SU-DHL-6 (cell line): ENCODE measurements around the gene ARHGEF17.

Source experiments
- H2AFZ ChIP-seq: fragments of 200-600 bp; sonication (generic); 2 replicates; pipeline ENCODE4 v1.6.1; 2014; ENCODE audit warnings: low read depth, mild to moderate bottlenecking, moderate library complexity, mixed read lengths, antibody characterized with exemption, low read length; ENCODE audit not compliant: severe bottlenecking
- H3F3A ChIP-seq: fragments of 200-600 bp; shearing (Covaris generic); 2 replicates; pipeline ENCODE4 v1.6.0; 2016; ENCODE audit warnings: antibody characterized with exemption, mild to moderate bottlenecking; ENCODE audit not compliant: insufficient read depth
- H3K27ac ChIP-seq: fragments of 200-600 bp; sonication (generic); 2 replicates; pipeline ENCODE4 v1.5.1; 2016; ENCODE audit warnings: low read depth, mild to moderate bottlenecking, low read length, moderate library complexity, mixed read lengths
- H3K27me3 ChIP-seq: fragments of 200-600 bp; sonication (generic), shearing (Covaris generic); 2 replicates; pipeline ENCODE4 v1.6.0; 2014; ENCODE audit warnings: mild to moderate bottlenecking, low read length
- H3K36me3 ChIP-seq: fragments of 200-600 bp; sonication (generic); 2 replicates; pipeline ENCODE4 v1.6.1; 2014; ENCODE audit warnings: mild to moderate bottlenecking, low read length, mixed read lengths
- H3K4me2 ChIP-seq: fragments of 300-600, 200-600 bp; shearing (Covaris generic), sonication (generic); 2 replicates; pipeline ENCODE4 v1.6.0; 2014; ENCODE audit warnings: low read length, low read depth, mild to moderate bottlenecking; ENCODE audit not compliant: poor library complexity, severe bottlenecking
- H3K4me3 ChIP-seq: fragments of 200-600 bp; sonication (generic); 2 replicates; pipeline ENCODE4 v1.5.1; 2014; ENCODE audit warnings: antibody characterized with exemption, low read length, mild to moderate bottlenecking, mixed read lengths; ENCODE audit not compliant: insufficient read depth, poor library complexity, severe bottlenecking
- H3K79me2 ChIP-seq: fragments of 200-600 bp; sonication (generic); 2 replicates; pipeline ENCODE4 v1.6.1; 2014; ENCODE audit warnings: mild to moderate bottlenecking, low read length, moderate library complexity; ENCODE audit not compliant: insufficient read depth
- H3K9ac ChIP-seq: fragments of 200-600 bp; sonication (generic); 2 replicates; pipeline ENCODE4 v1.7.0; 2014; ENCODE audit warnings: mild to moderate bottlenecking, low read length
- H3K9me2 ChIP-seq: fragments of 200-600 bp; sonication (generic); replicated peaks from 2 replicates; pipeline ENCODE4 v1.6.1; 2014; ENCODE audit warnings: low read length; ENCODE audit not compliant: insufficient read depth
- H3K9me3 ChIP-seq: fragments of 200-600 bp; sonication (generic); 2 replicates; pipeline ENCODE4 v1.6.1; 2014; ENCODE audit warnings: low read length, mixed read lengths; ENCODE audit not compliant: insufficient read depth
- H4K20me1 ChIP-seq: fragments of 200-600 bp; sonication (generic); 2 replicates; pipeline ENCODE4 v1.6.1; 2014; ENCODE audit warnings: low read depth, mild to moderate bottlenecking, antibody characterized with exemption, low read length, moderate library complexity, mixed read lengths
- EZH2phosphoT487 ChIP-seq: fragments of 200-600 bp; sonication (generic), shearing (Covaris generic); conservative IDR thresholded peaks from 2 replicates; pipeline ENCODE4 v1.6.1; 2018; ENCODE audit warnings: mild to moderate bottlenecking, antibody characterized with exemption, low read length, moderate library complexity, mixed read lengths
- TF ChIP-seq, protein P1 (sequence below): fragments of 200-600 bp; sonication (generic); IDR thresholded peaks from one replicate; pipeline ENCODE4 v1.5.1; 2017; ENCODE audit warnings: antibody characterized with exemption, mild to moderate bottlenecking, low read length, moderate library complexity; ENCODE audit not compliant: insufficient read depth, poor library complexity, severe bottlenecking

ARHGEF17 gene

DNA sequence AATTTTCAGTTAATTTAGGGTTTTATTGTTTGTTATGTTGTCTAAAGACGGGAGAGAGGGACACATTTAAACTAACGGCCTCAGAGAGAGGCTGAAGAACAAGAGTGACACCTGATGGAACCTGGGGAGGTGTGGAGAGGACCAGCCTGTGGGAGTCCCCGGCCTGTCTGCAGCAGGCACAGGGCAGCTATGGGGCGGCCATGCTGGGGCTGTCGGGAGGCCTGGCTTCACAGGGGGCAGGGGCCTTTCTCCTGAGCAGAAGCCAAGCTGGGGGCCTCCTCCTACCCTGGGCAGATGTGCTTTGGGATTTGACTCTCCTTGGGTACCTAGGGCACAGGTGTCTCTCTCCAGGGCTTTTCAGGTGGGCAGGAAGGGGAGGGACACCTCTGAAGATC, 90.1 kb downstream of the ARHGEF17 start:
- no peaks in the 10 kb centered on the region for H3K79me2 ChIP-seq
- H3K36me3 ChIP-seq = no peaks in the 10 kb centered on the region
- H3K9ac ChIP-seq = no peak overlapping the region
- H3K9me2 ChIP-seq = no peaks in the 10 kb centered on the region
- H3F3A ChIP-seq = 0 out of 2 replicates have a peak, but pooled peaks cover 6% of the 10 kb centered on the region
- H3K9me3 ChIP-seq = no peaks in the 10 kb centered on the region
- H3K27ac ChIP-seq = no peak overlapping the region
- no peaks in the 10 kb centered on the region for H4K20me1 ChIP-seq
- H3K4me3 ChIP-seq = no peak overlapping the region
- no peak overlapping the region for H2AFZ ChIP-seq
- TF ChIP-seq, protein P1, sequence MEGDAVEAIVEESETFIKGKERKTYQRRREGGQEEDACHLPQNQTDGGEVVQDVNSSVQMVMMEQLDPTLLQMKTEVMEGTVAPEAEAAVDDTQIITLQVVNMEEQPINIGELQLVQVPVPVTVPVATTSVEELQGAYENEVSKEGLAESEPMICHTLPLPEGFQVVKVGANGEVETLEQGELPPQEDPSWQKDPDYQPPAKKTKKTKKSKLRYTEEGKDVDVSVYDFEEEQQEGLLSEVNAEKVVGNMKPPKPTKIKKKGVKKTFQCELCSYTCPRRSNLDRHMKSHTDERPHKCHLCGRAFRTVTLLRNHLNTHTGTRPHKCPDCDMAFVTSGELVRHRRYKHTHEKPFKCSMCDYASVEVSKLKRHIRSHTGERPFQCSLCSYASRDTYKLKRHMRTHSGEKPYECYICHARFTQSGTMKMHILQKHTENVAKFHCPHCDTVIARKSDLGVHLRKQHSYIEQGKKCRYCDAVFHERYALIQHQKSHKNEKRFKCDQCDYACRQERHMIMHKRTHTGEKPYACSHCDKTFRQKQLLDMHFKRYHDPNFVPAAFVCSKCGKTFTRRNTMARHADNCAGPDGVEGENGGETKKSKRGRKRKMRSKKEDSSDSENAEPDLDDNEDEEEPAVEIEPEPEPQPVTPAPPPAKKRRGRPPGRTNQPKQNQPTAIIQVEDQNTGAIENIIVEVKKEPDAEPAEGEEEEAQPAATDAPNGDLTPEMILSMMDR = no peak
- no peak for TF ChIP-seq EZH2phosphoT487
- H3K4me2 ChIP-seq = no peak overlapping the region
- H3K27me3 ChIP-seq = no peaks in the 10 kb centered on the region

DNA sequence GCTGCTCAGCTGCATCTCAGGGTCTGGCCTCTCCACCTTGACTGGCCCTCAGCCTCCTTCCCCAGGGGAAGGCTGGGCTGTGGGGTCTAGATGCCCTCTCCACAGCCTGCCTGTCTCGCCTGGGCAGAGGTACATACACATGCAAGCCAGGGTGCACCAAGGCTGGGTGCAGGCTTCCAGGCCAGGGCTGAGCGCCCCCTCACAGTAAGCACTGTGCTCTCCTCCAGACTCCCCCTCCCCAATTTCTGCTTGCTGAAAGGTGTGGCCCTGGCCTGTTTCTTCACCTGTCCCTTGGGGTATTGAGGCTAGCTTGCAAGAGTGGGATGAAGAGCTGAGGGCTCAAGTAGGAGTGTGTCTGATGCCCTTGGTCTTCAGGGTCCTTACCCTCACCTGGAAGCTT, 90.6 kb downstream of the ARHGEF17 start:
- Histone ChIP-seq H3F3A (0 out of 2 replicates have a peak, but pooled peaks cover 6% of the 10 kb centered on the region), H3K79me2 (no peaks in the 10 kb centered on the region), H3K4me3 (no peak overlapping the region), H3K27ac (no peak overlapping the region), H3K27me3 (no peaks in the 10 kb centered on the region), H3K4me2 (no peak overlapping the region), H4K20me1 (no peaks in the 10 kb centered on the region), H3K9me3 (no peaks in the 10 kb centered on the region), H3K9ac (no peak overlapping the region), H3K36me3 (no peaks in the 10 kb centered on the region), H3K9me2 (no peaks in the 10 kb centered on the region), H2AFZ (no peak overlapping the region)
- TF ChIP-seq, protein P1 = no peak
- TF ChIP-seq EZH2phosphoT487 = no peak

DNA sequence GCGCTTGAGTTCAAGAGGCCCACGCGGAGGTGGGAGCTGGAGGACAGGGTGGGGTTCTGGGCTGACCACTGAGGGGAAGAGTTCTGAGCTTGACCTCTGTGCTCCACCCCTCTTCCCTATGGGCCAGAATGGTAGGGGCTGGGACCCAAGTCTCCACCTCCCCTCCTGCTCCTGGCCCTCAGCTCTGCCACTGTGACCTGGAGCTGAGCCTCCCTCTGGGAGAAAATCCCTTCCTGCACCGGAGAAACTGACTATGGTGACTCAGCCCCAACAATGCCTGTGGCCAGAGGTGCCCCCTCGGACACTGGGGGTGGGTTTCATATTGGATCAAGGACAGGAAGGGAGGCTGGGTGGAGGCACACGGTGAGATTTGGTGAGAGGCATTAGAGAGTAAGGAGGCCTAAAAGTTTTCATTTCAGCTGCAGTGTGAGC, 91.1 kb downstream of the ARHGEF17 start:
- Histone ChIP-seq H3K9me3 (no peaks in the 10 kb centered on the region), H3K36me3 (no peaks in the 10 kb centered on the region), H2AFZ (no peak overlapping the region), H3F3A (0 out of 2 replicates have a peak, but pooled peaks cover 6% of the 10 kb centered on the region), H3K27ac (no peak overlapping the region), H3K4me3 (no peak overlapping the region), H3K79me2 (no peaks in the 10 kb centered on the region), H3K9me2 (no peaks in the 10 kb centered on the region), H3K27me3 (no peaks in the 10 kb centered on the region), H3K4me2 (no peak overlapping the region), H4K20me1 (no peaks in the 10 kb centered on the region), H3K9ac (no peak overlapping the region)
- no peak for TF ChIP-seq EZH2phosphoT487
- TF ChIP-seq, protein P1 = no peak
